ENCODE results near the gene AKAP13.
A peak's percentile ranks its signal among the peaks of the same experiment; 100 is the strongest.
"Not testable (repeated sequence)": the region's sequence is repeated elsewhere in the genome, so short reads cannot be mapped to it uniquely, and the experiment has no call there.

AKAP13 gene

DNA sequence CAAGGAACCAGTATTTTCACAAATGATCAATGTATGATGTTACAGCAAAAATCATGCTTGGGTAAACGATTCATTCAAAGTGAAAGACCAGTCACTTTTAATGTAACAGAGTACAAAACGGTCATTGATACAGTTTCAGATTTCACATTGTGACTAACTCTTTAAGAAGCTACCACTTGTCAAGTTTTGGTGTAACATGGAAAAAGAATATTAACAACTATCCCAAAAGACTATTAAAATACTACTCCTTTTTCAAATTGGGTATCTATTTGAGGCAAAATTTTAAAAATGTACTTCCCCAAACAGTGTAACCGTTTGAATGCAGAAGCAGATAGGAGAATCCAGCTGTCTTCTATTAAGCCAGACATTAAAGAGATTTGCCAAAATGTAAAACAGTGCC is 31.7 kb downstream of the AKAP13 start:
- DNase-seq: no peak

DNA sequence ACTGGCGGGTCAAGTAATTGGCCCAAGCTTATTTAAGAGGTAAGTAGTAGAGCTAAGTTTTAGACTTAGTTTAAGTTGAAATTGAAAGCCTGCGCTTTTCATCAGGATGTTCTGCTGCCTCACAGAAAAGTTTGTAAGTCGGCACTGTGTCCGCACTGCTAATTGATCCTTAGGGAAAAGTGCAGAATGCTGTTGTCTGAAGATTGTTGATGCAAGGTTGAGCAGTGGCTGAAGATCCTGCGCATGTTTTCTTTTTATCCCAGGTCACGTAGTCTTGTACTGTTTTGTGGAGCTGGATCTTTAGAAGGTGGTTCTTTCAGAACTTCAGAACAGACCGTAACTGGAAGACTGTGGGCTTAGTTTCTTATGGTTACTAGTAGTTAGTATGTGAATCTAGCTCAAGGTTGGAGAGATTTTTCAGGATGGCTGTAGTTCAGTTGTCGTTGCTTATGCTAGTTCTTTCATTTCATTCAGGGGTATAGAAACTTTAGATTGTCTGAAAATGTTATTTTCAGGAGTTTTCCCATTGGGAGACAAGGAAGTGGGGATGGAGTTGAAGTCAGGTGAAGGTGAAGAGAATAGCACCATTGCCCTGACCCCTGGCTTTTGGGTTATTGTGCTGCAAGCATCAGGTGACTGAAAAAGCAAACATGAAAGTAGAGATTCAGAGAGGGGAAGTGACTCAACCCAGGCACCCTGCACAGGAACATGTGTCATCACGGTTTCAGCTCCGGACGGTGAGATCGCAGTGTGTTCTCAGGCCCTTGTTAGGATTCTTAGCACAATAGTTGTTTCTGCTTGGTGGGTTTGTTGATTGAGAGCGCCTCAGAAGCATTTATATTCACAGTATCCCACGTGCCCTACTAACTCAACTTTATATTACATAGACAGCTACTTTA is 32.8 kb downstream of the AKAP13 start:
- peak in 15 of 56 donors; percentile 1 to 15 (median 3) for DNase-seq

DNA sequence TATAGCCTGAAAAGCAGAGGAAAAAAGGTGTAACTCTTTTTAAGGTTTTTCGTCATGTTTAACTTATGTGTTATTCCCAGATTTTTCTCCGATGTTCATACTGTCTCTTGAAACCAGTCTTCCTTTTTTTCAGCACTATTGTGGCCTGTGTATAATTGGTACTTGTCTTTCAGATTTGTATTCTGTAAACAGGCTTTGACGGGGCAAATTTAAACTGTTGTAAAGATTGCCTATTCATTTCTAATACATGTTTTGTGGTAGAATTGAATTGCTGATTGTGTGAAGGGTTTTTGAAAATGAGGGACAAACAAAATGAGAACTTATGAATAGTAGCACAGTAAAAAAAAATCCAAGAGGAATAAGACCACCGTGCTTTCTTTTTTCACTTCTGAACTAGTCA is 33.6 kb downstream of the AKAP13 start:
- DNase-seq: no peak

DNA sequence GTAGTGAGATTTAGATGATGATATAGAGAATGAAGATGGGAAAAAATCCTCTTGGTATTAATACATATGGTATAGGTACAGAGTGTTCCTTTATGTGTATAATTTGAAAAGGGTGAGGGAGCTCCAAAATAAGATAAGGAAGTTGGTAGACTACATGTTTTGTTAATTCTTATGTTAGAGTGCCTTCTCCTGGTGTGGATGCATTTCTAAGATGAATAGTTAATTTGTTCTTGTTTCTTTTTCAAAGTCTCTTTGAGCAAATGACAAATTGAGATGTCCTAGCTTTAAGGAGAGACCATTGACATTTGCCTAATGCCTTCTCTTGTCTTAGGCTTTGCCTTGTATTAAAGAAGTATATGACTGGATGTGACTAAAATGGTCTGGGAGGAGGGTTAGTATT is 34.1 kb downstream of the AKAP13 start:
- peak in 1 of 56 donors; percentile 12 for DNase-seq

DNA sequence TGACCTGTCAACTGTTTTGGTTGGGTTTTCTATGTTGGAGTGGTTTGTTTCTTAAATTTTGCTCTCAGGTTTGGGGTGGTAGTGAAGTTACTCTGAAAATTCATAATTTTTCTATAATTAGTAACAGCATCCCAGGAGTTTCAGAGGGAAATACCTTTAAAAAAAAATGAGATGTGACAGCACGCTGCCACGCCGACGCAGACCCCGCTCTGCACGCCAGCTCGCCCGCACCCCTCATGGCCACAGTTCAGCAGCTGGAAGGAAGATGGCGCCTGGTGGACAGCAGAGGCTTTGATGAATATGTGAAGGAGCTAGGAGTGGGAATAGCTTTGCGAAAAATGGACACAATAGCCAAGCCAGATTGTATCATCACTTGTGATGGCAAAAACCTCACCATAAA is 34.6 kb downstream of the AKAP13 start:
- no peak for DNase-seq

DNA sequence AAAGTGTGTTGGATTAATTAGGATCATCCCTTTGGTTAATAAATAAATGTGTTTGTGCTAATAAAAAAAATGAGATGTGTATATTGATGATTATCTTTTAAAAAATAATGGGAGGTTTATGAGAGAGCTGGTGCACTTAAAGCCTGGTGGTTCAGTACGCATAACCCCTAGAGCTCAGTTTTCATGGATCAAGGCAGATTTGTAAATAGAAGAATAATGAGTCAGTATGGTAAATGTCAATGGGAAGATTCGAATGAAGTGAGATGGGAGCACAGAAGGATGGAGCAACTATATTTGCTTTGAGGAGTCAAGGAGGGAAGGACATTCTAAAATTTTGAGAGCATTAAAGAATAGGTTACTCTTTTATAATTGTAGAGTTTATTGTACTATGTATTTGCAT is 35.4 kb downstream of the AKAP13 start:
- no peak for DNase-seq

DNA sequence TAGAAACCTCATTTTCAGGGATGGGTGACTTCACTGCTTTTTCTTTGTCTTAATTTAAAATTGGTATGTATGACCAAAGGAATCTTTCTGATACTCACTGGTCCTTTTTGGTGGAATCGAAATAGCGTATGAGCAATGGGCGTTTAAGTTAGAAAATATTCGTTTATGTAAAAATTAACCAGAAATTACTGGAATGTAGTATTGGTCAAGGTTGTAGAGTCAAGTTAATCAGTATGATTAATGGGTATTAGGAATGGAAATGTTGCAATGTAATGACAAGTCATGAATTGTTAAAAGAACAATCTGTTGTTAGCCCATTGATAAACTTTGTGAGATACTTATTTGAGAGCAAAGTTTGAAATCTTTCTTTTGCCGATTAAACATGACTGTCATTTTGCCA is 36.9 kb downstream of the AKAP13 start:
- DNase-seq: no peak

DNA sequence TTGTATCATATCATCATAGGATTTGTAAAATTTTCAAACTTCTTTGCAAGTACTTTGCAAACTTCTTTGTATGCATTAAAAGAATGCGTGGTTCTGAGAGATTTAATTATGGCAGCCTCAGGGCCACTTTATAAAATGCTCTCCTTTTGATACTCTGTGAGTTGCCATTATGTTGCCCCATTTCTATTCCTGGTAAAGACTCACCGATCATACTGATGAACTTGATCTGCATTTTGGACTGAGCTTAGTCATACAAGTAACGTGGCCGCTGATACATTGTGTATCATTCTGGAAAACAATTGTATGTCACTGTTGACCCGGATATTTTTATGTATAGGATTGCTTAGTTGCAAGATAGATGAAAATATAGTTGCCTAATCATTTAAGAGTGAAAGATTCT is 38.8 kb downstream of the AKAP13 start:
- no peak for DNase-seq

DNA sequence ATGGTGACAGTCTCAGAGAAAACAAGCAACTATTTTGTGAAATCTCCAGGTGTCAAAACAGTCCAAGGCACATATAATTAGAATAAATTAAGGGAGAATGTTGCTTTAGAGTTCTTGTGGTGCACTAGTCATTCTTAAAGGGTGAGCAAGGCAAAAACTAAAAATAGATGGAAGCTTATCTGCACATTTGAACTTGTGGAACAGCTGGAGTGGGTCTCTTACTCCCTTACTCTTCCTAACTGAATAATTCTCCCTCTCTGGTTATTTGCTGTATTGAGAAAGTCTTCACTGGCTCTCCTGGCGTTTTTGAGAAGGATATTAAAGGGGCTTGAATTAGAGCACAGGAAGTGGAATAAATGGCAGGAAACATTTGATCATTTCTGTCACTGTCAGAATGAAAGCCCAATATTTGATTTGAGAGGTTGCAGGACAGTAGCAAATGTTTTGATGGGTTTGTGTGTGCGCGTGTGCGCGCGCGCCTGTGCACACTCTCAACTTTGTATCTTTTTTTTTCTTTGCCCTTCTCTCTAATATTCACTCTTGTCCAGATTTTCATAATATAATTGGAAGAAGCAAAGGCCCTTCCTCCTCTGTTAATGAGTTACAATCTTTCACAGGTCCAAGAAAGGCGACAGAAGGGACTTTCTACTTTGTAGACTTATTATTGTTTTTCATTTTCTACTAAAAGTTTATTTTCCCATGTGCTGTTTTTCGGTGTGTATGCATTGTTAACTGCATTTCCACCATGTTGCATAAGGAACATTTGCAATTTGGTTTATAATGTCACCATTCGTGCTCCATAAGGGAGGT is 40.9 kb downstream of the AKAP13 start:
- no peak for DNase-seq

DNA sequence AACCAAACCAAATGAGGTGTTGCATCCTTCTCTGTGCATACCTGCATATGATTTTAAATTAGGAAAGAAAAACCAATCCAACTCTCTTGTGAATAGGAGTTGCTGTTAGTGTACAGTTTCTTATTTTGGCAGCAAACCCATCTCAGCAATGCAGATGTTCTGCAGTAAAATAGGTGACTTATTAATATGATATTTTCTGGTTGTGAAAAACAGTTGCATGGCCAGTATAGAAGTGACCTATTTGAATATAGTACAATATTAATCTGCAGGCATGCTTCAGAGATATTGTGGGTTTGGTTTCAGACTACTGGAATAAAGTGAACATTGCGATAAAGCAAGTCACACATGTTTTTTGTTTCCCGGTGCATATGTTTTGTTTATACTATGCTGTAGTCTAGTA is 42.2 kb downstream of the AKAP13 start:
- no peak for DNase-seq

DNA sequence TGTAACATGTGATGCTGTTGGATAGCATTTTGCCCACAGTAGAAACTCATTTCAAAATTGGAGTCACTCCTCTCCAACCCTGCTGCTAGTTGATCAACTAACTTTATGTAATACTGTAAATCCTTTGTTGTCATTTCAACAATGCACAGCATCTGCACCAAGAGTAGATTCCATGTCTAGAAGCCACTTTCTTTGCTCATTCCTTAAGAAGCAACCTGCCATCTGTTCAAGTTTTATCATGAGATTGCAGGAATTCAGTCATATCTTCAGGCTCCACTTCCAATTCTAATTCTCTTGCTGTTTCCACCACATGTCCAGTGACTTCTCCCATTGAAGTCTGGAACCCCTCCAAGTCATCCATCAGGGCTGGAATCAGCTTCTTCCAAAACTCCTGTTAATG is 42.9 kb downstream of the AKAP13 start:
- DNase-seq: no peak

DNA sequence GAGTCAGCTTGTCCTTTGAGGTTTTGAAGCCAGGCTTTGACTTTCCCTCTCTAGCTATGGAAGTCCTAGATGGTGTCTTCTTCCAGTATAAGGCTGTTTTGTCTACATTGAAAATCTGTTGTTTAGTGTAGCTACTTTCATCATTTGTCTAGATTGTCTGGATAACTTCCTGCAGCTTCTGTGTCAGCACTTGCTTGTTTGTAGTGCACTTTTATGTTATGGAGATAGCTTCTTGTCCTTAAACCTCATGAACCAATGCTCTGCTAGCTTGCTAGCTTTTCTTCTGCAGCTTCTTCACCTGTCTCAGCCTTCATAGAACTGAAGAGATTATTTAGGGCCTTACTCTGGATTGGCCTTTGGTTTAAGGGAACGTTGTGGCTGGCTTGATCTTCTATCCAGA is 43.8 kb downstream of the AKAP13 start:
- no peak for DNase-seq

DNA sequence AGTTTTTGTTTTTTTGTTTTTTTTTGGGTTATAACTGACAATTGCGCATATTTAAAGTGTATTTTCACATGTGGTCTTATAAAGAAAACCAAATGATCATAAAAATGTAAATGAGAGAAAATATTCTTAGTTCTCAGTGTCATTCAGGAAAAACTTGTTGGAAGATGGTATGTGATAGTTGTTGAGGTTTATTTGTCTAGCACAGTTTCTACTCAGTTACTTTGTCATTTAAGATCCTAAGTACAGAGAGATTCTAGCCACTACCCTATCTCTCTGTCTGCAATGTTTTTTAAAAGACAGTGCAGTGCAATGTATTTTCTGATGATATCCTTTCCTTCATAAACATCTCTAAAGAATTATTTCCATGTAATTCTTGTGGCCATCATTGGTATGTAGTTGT is 46.1 kb downstream of the AKAP13 start:
- DNase-seq: no peak

DNA sequence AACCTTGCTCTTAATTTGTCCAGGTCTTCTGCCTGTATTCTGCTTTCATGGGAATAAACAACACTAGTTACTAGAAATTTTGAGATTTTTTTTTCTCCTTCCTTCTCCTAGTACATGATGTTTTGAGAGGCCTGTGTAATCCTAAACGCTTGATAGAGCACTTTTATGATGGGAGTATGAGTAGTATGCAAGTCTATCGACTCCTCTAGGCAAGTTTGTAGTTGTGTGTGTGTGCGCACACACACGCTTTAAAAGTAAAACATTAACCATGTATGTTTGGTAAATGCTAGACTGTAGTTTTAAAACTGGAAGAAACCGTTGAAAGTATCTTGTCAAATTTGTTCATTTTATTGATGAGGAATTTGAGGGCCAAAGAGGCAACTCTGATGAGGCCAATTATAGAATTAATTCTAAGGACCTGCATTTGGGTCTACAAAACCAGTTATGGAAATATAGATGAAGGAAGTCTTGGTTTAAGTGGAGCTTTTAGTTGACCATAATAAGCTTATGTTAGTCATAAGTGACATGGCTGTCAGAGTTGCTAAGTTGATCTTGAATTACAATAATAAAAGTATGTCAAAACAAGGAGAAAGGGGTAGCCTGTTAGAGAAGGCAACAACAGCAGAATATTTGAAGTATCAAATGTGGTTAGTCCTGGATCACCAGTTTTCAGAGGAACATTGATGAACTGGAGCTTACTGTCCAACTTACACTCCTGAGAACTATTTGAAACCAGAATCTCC is 47.1 kb downstream of the AKAP13 start:
- DNase-seq: no peak

DNA sequence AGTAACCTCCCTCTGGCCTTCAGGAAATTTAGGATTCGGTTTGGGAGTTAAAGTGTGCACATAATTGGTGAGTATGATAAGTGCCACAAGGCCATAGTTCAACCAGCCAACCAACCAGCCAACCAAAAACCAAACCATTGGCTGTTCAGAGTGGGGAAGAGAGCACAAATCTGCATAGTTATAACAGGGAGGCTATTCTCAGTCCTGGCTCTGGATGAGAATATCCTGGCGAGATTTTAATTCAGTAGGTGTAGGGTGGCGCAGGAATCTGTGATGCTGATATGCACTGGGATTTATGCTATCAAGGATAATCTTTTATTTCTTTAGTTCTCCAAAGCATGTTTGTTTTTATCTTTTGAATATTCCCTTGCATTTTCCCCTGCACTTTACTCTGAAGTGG is 49.1 kb downstream of the AKAP13 start:
- no peak for DNase-seq

DNA sequence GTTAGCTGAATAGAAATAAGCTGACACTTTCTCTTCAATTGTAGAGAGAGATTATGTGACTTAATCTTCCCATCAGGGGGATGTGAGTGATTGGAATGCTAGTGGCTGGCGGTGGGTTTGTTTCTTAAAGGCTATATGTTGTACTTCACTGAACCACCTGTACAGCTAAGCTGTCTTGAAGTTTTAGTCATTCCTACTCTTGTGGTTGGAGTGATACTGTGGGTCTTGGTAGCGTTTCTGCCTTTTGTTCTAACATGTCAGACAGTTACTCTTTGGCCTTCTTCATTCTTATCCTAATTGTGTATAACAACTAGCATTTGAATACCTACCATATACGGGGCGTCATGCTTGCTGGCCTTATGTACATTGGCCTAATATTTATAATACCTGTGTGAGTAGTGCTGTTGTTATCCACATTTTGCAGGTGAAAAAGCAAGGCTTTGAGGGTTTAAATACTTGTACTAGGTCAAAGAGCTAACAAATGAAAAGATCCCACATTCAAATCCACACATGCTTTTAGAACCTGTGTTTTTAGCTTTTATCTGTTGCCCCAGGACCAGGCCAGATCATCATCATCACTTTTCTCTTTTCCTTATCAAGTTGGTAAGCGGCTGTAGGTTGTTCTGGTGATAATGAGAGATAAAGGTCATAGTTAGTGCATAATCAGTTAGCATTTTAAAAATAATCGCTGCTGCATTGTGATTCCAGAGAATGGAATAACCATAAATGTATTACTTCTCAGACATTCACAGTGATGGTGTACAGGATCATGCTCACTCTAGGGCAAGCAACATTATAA is 50.2 kb downstream of the AKAP13 start:
- DNase-seq: no peak

DNA sequence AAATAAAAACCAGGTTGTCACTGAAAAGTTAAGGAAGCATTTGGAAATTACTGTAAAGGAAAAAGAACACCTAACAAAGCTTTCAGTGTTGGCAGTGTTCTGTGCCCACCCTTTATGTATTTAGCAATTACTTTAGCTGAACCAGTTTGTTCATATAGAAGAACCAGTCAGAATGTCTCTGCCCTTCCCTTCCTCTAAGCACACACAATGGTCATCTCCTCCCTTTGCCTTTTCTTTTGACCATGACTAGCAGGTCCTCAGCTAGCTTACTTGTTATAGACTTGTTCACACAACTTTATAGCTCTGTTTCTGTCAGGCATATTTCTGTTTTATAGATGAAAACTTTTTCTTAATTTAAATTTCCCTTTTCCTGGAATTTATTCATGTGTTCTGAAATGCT is 59.6 kb downstream of the AKAP13 start:
- no peak for DNase-seq

DNA sequence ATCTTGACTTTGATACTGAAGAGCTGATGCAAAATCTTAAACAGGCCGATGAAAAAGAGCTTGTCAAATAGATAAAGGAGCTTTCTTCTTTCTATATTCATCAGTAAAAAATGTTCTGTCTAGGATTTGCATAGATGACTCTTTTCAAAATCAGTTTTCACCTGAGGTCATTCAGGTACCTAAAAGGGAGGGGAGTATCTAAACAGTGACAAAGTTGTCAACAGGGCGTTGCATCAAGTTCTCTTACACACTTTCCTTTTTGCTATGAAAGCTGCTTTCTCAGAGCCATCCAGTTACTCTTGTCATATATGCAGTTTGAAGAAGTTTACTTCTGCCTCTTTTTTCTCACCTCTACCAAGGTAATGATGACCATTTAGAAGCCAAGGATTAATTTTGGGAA is 60.0 kb downstream of the AKAP13 start:
- no peak for DNase-seq

DNA sequence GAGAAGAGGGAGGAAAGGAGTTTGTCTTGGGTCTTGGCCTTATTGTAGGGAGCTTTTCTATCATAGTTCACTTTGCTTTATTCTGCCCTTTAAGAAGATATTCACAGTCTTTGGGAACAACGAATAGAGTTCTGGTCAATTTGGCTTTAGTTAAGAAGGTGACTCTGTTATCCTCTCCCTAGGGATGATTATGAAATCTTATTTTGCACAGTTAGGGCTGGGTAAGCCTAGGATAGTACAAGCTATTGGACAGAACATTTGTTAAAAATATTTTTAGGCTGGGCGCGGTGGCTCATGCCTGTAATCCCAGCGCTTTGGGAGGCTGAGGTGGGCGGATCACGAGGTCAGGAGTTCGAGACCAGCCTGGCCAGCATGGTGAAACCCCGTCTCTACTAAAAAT is 61.5 kb downstream of the AKAP13 start:
- not testable (repeated sequence) for DNase-seq

DNA sequence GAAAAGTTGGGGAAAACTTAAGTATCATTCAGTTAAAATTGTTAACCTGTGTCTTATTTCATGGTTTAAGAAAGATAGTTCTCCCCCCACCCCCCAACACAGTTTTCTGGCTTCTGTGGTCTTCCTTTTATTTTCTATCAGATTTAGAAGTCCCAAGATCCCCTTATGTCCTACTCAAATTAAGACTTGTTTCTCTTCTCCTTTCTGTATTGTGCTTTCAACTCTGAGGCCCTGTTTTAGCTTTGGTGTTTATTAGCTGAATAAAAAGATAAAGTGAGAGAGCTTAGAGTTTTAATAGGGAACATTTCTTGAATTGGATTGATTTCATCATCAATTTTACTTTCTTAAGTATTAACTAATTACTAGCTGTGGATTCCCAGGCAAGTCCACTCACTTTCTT is 62.6 kb downstream of the AKAP13 start:
- DNase-seq: no peak

DNA sequence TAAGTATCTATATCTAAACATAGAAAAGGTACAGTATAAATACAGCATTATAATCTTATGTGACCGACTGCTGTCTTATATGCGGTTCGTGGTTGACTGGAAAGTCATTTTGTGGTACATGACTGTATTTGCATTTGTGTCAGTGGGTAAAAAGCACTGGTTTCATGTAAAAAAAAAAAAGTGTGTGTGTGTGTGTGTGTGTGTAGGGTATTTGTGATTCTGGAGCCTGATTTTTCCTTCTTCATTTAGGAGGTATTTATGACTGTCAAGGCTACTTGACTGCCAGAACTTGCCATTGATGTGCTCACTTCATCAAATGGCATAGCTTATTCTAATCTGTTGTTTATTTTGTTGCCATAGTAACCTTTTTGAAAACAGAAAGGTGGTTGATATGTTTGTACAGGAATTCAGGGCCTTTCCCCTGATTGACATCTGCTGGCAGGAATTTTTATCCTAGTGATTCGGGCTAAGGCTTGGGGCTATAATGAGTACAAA is 63.2 kb downstream of the AKAP13 start:
- DNase-seq: no peak
